Frontal cortex (tissue), 4 donors: ENCODE results near the gene REXO5. TPM values are rescaled to one million over a fixed set of nuclear protein-coding genes. Genes with fewer than 3 reads are reported as not detected.
"Not testable (repeated sequence)": the region's sequence is repeated elsewhere in the genome, so short reads cannot be mapped to it uniquely, and the experiment has no call there.

ENCODE experiments used
- DNase-seq, 2 donors: peaks; one replicate each; pipeline ENCODE4 v3.0.0; 2012; ENCODE audit warnings: low spot score in 2 of 2
- FAIRE-seq: peaks from 2 replicates; lab custom pipeline; 2012; peaks lifted over from hg19 to GRCh38; lab: Jason Lieb, UNC
- total RNA-seq: library from RNA; depleted of rRNA; stranded (reverse); fragments of >200 nt; gene quantifications from one replicate; pipeline ENCODE4 v1.2.3, GENCODE V29; 2014
- donor health status: control.
- donor health status: control.
- donor health status: control.

REXO5 gene
- total RNA-seq, 1 donor from 2014 or later, result 7.7 TPM

GRCh38 chr16:20844054-20844453 is 37.7 kb downstream of the REXO5 start:
- FAIRE-seq, result no peak
- DNase-seq, result no peak

- FAIRE-seq (no peak), DNase-seq (no peak)
These were observed 38.3 kb downstream of the REXO5 start for GRCh38 chr16:20844588-20844987.

- DNase-seq (no peak), FAIRE-seq (no peak)
These were observed 39.7 kb downstream of the REXO5 start for GRCh38 chr16:20846030-20846429.

GRCh38 chr16:20846551-20846950 is 40.2 kb downstream of the REXO5 start:
- no peak for FAIRE-seq
- DNase-seq, result no peak

- FAIRE-seq (no peak), DNase-seq (no peak)
These were observed 41.2 kb downstream of the REXO5 start for GRCh38 chr16:20847550-20847949.

- DNase-seq (peak; percentile 10 to 33), FAIRE-seq (no peak)
These were observed 43.5 kb downstream of the REXO5 start for GRCh38 chr16:20849589-20850390.

- no peak for DNase-seq
- FAIRE-seq, result no peak
These were observed 44.7 kb downstream of the REXO5 start for GRCh38 chr16:20850981-20851380.

GRCh38 chr16:20851601-20852000 is 45.3 kb downstream of the REXO5 start:
- DNase-seq (no peak), FAIRE-seq (no peak)

- DNase-seq, result no peak
- no peak for FAIRE-seq
These were observed 46.8 kb downstream of the REXO5 start for GRCh38 chr16:20853143-20853542.

GRCh38 chr16:20853981-20854620 is 47.8 kb downstream of the REXO5 start:
- no peak for DNase-seq
- FAIRE-seq, result no peak

GRCh38 chr16:20854963-20855362 is 48.6 kb downstream of the REXO5 start:
- FAIRE-seq, result no peak
- no peak for DNase-seq

GRCh38 chr16:20857281-20857680 is 51.0 kb downstream of the REXO5 start:
- DNase-seq (no peak), FAIRE-seq (no peak)

- DNase-seq, result no peak
- FAIRE-seq, result no peak
These were observed 52.9 kb downstream of the REXO5 start for GRCh38 chr16:20859229-20859628.

- DNase-seq, result no peak
These were observed 53.4 kb downstream of the REXO5 start for GRCh38 chr16:20859699-20860098.

GRCh38 chr16:20860361-20860760 is 54.0 kb downstream of the REXO5 start:
- FAIRE-seq, result no peak
- DNase-seq, result no peak

More at GRCh38 chr16:20859699-20860098, 53.4 kb downstream of the REXO5 start:
- FAIRE-seq, result no peak

- DNase-seq, FAIRE-seq: not testable (repeated sequence)
These were observed 54.7 kb downstream of the REXO5 start for GRCh38 chr16:20860995-20861394.

GRCh38 chr16:20862162-20862960 is 56.0 kb downstream of the REXO5 start:
- DNase-seq, result no peak
- no peak for FAIRE-seq

GRCh38 chr16:20864376-20864775 is 58.0 kb downstream of the REXO5 start:
- DNase-seq, FAIRE-seq: not testable (repeated sequence)

- FAIRE-seq (no peak), DNase-seq (no peak)
These were observed 59.2 kb downstream of the REXO5 start for GRCh38 chr16:20865420-20866131.
